HTR-8/SVneo (cell line): ENCODE measurements around the gene PCDHB4.
"Not testable (repeated sequence)": the region's sequence is repeated elsewhere in the genome, so short reads cannot be mapped to it uniquely, and the experiment has no call there.

ENCODE experiments used
- DNase-seq: peaks from one replicate; pipeline ENCODE4 v3.0.0; 2011; ENCODE audit warnings: low spot score, mixed read lengths; ENCODE audit not compliant: insufficient read length
- FAIRE-seq: peaks from 2 replicates; lab custom pipeline; 2011; peaks lifted over from hg19 to GRCh38; lab: Jason Lieb, UNC

The PCDHB4 gene

GRCh38 chr5:141137346-141137745 lies 15.7 kb downstream of the PCDHB4 start:
- FAIRE-seq, DNase-seq: not testable (repeated sequence)

GRCh38 chr5:141149812-141150211 lies 28.2 kb downstream of the PCDHB4 start, which contains the start of gene PCDHB6:
Gene PCDHB6 (plus strand): TSS chr5:141150057. CDS start chr5:141150258, 201 bp downstream.
- DNase-seq = no peak
- no peak for FAIRE-seq

DNA sequence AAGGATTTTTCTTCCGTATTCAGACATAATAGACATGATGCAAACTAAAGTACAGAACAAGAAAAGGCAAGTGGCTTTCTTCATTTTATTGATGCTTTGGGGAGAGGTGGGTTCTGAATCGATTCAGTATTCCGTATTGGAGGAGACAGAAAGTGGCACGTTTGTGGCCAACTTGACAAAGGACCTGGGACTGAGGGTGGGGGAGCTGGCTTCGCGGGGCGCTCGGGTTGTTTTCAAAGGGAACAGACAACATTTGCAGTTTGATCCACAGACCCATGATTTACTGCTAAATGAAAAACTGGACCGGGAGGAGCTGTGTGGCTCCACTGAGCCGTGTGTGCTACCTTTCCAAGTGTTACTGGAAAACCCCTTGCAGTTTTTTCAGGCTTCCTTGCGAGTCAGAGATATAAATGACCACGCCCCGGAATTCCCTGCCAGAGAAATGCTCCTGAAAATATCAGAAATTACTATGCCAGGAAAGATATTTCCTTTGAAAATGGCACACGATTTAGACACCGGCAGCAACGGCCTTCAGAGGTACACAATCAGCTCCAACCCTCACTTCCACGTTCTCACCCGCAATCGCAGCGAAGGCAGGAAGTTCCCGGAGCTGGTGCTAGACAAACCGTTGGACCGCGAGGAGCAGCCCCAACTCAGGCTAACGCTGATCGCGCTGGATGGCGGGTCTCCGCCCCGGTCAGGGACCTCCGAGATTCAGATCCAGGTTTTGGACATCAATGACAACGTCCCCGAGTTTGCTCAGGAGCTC lies 28.8 kb downstream of the PCDHB4 start:
- FAIRE-seq (no peak), DNase-seq (no peak)

DNA sequence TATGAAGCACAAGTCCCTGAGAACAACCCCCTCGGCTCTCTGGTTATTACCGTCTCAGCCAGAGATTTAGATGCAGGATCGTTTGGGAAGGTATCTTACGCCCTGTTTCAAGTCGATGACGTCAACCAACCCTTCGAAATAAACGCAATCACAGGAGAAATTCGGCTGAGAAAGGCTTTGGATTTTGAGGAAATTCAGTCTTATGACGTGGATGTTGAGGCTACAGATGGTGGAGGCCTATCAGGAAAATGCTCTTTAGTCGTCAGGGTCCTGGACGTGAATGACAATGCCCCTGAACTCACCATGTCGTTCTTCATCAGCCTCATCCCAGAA lies 29.3 kb downstream of the PCDHB4 start:
- FAIRE-seq (no peak), DNase-seq (no peak)

GRCh38 chr5:141151632-141152031 lies 30.0 kb downstream of the PCDHB4 start:
- DNase-seq, FAIRE-seq: not testable (repeated sequence)

DNA sequence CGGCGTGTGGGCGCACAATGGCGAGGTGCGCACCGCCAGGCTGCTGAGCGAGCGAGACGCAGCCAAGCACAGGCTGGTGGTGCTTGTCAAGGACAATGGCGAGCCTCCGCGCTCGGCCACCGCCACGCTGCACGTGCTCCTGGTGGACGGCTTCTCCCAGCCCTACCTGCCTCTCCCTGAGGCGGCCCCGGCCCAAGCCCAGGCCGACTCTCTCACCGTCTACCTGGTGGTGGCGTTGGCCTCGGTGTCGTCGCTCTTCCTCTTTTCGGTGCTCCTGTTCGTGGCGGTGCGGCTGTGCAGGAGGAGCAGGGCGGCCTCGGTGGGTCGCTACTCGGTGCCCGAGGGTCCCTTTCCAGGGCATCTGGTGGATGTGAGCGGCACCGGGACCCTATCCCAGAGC lies 30.5 kb downstream of the PCDHB4 start:
- FAIRE-seq, DNase-seq: not testable (repeated sequence)

DNA sequence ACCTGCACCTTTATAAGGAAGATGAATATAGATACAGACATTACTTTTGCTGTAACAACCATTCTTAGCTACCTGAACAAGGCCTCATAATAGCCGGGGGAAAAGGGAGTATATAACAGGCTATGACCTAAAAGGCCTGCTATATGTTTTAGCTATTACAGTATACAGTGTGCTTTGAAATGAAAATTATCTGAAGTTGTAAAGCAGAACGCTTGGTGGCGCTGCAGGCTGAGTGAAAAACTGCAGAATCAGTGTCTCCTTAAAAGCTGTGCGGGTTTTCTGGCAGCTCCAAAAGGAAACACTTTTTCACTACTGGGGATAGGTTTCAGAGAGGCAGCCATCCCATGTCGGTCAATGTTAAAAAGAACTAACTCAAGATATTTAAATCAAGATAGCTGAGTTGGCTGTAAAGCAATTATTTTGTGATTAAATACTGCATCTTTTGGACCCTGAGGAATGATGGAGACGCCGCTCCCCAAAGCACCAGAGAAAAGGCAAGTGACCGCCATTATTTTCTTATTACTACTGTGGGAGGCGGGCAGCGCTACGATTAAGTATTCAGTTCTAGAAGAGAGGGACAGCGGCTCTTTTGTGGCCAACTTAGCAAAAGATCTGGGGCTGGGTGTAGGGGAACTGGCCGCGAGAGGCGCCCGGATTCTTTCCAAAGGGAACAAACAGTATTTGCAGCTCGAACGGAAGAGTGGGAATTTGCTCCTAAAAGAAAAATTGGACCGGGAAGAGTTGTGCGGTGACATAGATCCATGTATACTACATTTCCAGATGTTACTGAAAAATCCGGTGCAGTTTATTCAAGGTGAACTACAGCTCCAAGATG lies 34.1 kb downstream of the PCDHB4 start:
- no peak for FAIRE-seq

DNA sequence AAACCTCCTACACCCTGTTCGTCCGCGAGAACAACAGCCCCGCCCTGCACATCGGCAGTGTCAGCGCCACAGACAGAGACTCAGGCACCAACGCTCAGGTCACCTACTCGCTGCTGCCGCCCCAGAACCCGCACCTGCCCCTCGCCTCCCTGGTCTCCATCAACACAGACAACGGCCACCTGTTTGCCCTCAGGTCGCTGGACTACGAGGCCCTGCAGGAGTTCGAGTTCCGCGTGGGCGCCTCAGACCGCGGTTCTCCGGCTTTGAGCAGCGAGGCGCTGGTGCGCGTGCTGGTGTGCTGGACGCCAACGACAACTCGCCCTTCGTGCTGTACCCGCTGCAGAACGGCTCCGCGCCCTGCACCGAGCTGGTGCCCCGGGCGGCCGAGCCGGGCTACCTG lies 35.7 kb downstream of the PCDHB4 start:
- not testable (repeated sequence) for FAIRE-seq, DNase-seq

More for the DNA sequence above, 34.1 kb downstream of the PCDHB4 start:
- DNase-seq = no peak

- FAIRE-seq, DNase-seq: not testable (repeated sequence)
Observed at GRCh38 chr5:141157901-141158300, 36.3 kb downstream of the PCDHB4 start.

DNA sequence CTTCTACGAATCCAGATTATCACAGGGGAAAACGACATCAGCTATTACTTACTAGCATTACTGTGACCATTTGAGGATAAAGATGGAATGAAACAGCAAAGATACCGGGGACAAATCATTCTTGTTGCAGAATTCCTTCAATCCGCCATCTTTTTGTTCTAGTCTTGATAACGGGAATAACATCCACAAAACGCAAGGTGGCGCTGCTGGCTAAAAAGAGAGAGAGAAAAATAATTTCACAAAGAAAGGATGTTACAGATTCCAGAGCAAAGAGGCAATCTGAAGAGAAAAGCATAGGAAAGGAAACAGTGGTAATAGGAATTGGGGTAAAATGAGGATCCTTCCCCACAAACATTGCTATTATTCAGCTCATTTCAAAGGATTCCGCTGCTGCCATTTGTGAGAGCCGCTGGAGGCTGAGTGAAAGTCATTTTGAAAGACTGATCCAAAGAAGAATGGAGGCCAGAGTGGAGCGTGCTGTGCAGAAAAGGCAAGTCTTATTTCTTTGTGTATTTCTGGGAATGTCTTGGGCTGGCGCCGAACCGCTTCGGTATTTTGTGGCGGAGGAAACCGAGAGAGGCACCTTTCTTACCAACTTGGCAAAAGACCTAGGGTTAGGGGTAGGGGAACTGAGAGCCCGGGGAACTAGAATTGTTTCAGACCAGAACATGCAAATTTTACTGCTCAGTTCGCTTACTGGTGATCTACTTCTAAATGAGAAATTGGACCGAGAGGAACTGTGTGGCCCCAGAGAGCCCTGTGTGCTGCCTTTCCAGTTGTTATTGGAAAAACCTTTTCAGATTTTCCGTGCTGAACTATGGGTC lies 51.0 kb downstream of the PCDHB4 start, which contains the start of gene PCDHB7:
TSS of gene PCDHB7 (plus strand) at position 264 of the 824 bp plus-strand sequence. CDS start at position 456, 192 bp downstream.
- FAIRE-seq = no peak

GRCh38 chr5:141174291-141175104 lies 52.9 kb downstream of the PCDHB4 start:
- not testable (repeated sequence) for FAIRE-seq, DNase-seq

More for the DNA sequence above, 51.0 kb downstream of the PCDHB4 start, which contains the start of gene PCDHB7:
- no peak for DNase-seq
